UCSD-AML1 (cell line): Measurements from ENCODE around the gene ZNF451.
"Not testable (repeated sequence)": the region's sequence is repeated elsewhere in the genome, so short reads cannot be mapped to it uniquely, and the experiment has no call there.

Experiments used
- DNase-seq: peaks from one replicate; lab custom pipeline; 2025; ENCODE audit not compliant: unreplicated experiment; lab: John Stamatoyannopoulos, UW

ZNF451 gene

DNA sequence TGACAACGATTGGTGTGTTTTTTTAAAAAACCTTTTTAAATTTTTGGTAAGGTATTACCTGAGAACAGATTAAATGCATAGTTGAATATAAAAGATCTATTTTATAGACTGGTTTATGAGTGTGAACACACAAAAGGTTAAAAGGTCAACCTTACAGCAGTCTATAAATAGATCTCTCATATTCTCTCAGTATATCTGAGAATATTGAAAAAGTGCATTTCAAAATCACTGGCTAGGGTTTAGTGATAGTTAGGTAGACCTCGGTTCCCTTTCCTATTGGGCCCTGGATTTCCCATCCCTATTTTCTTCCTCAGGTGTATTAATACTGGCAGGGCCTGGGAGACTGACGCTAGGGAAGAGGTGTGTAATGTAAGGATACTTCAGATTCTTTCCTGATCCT is 723 bp upstream of the ZNF451 start:
- no peak for DNase-seq

DNA sequence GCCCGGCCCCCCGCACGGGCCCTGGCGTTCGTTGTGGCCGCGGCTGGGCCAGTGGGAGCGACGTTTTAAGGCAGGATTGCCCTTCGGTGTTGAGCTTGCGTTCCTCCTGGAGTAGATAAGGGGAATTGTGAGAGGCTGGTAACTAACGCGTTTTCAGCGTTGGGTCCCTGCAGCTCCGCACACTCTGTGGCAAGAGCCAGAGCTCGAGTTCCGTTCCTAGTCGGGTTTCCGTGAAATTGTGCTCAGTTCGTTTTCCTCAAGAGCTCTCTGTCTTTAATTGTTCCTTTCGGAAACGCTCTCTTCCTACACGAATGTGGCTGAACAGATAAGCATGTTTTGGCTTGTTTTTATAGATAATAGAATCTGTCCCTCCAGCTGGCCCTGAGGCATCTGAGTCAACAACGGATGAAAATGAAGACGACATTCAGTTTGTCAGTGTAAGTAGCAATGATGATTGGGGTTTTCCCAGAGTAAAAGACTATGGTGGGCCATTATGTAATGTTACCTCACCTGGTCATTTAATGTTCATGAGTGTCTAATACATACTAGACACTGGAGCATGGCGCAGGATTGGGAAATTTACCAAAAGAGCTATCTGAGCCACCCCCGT is 575 bp downstream of the ZNF451 start:
- not testable (repeated sequence) for DNase-seq

GRCh38 chr6:57091375-57091774 is 1.4 kb downstream of the ZNF451 start:
- DNase-seq = not testable (repeated sequence)

DNA sequence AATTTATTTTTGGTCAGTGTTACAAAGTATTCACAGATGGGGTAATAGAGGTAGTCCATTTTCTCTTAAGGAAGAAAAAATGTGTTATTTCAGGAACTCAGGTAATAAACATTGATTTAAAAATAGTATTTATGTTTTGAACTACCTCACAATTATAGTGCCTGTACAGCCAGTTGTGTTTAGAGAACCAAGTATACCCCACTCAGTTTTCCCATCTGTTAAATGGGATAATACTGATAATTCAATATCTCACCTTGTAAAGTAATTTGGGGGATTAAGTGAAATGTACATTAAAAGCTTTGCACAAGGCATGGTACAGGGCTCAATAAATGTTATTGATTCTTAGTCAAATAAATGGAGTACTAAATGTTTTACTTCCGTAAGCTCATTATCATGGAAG is 4.7 kb downstream of the ZNF451 start:
- DNase-seq = no peak

GRCh38 chr6:57097596-57097995 is 7.6 kb downstream of the ZNF451 start:
- no peak for DNase-seq

DNA sequence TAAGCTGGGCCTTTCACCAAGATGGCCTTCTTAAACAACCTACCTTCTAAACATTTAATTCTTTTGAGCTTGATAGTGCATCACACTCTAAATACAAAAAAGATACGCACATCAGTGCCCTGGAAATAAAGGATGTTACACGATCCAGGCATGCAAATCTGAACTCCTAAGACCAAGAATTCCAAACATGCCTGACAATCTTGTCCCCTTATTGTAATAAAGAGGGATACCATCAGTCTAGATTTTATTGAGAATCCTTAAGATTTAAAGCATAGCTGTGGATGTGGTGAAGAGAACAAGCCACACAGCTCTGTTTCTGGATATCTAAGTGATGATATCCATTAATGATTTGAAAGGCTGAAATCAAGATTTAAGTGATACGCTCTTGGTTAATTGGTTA is 13.0 kb downstream of the ZNF451 start:
- no peak for DNase-seq

DNA sequence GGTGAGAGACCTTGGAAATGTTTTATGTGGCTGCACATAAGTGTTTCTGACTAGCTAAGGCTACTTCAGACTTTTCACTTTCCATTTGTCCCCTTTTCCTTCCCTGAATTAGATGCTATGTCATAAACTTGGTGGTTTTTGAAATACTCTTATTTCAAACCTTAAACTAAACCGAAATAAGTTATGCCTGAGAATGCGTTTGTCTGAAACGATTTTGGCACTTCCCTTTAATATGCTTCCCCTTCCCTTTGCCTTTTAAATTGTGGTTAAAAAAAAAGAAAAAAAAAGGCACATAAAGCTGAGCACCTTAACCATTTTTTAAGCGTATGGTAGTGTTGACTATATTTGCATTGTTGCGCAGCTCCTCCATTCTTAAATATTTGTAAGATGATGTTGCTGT is 14.3 kb downstream of the ZNF451 start:
- DNase-seq = no peak

DNA sequence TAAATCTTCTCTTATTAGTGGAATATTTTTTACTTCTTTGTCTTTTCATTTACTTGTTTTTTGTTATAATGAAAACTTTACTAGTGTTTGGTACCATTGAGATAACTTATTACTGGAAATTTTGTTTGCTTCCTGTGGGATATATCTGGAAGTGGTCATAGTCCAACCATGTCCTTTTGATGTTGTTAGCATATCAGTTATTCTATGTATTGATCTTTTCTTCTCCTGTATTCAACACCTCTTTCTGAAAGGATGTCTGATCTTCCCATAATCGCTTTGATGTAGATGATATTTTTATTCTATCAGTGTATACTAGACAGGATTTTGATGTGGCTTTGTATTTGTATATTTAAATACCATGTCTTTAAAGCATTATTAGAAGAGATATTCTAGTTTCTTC is 17.0 kb downstream of the ZNF451 start:
- DNase-seq = no peak

- no peak for DNase-seq
Observed at GRCh38 chr6:57108691-57109090, 18.7 kb downstream of the ZNF451 start.

DNA sequence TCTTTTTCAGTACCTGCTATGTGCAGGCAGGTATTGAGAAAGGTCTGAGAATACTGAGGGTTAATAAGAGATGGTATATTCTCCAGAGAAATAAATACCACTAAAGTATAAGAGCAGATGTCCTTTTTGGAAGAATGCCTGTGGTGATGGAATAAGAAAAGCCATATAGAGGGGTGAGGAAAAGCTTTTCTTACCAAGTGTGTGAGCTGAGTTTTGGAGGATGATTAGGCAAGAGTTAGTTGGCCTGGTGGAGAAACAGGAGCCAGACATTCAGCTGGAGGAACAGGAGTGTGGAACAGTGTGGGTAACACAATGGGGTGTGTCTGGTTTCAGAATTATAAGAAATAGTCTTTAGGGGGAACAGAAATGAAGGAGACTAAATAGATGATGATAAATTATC is 19.9 kb downstream of the ZNF451 start:
- DNase-seq = no peak

- DNase-seq = no peak
Observed at GRCh38 chr6:57113105-57113504, 23.1 kb downstream of the ZNF451 start.

GRCh38 chr6:57116776-57117175 is 26.8 kb downstream of the ZNF451 start:
- DNase-seq = no peak

GRCh38 chr6:57117796-57118195 is 27.8 kb downstream of the ZNF451 start:
- no peak for DNase-seq

GRCh38 chr6:57123111-57123510 is 33.1 kb downstream of the ZNF451 start:
- no peak for DNase-seq

- DNase-seq = no peak
Observed at GRCh38 chr6:57127763-57128162, 37.8 kb downstream of the ZNF451 start.

GRCh38 chr6:57130661-57131177 is 40.7 kb downstream of the ZNF451 start:
- DNase-seq = no peak

DNA sequence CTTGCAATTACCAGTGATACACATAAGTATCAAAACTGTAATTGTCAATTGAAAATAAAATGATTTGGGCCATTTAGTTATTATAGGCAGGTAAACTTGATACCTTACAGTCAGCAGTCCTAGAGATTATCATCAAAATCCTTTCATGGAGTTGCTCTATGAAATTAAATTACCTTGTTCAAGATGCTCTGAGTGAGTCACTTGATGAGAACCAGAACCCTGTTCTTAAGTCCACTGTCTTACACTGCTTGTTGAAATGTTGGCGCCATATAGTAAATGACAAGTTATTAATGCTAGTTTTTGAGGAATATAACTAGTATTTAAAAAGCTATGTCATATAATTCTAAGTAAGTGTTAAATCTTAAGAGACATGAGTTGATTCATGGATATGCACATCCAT is 45.0 kb downstream of the ZNF451 start:
- DNase-seq = no peak

DNA sequence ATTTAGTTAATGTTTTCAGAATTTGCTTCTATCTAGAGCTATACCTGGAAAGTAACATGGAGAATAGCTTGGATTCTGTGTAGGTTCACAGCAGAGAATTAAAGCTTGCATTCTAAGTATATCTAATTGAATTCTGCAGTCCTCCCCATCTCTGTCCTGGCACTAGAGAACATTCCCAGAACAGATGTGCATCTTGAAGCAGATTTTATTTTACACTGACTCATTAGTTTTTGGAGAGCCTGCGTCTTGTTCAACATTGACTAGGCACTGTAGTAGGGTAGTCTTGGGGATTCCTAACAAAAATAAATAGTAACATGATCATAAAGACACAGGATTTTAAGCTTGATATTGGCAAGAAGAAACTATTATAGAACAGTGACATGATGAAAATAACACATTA is 45.9 kb downstream of the ZNF451 start:
- no peak for DNase-seq

GRCh38 chr6:57137350-57137749 is 47.4 kb downstream of the ZNF451 start:
- DNase-seq = no peak

DNA sequence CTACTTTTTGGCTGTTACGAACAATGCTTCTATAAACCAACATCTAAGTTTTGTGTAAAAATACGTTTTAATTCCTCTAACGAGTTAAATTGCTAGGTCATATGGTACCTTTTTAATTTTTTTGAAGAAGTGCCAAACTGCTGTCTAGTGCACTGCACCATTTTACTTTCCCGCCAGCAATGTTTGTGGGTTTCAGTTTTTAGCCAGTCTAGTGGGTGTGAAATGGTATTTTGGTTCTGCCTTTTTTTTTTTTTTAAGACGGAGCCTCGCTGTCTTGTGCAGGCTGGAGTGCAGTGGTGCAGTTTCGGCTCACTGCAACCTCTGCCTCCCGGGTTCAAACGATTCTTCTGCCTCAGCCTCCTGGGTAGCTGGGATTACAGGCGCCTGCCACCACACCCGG is 48.0 kb downstream of the ZNF451 start:
- no peak for DNase-seq

- DNase-seq = no peak
Observed at GRCh38 chr6:57141451-57142177, 51.6 kb downstream of the ZNF451 start.

DNA sequence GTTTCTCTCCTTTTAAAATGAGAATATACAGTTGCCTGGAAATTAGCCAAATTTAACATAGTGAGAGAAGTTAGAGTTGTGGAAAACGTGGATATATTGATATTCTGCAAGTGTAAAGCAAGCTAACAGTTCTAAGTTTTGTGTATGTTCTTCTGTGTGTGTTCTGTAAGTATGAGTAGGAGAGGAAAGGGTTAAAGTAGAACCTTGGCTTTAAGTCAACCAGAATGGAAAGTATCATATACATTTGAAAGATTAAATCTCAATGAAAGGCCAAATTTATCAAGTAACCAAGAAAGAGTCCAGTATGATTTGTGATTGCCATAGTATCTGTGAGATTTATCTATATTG is 52.2 kb downstream of the ZNF451 start:
- no peak for DNase-seq

DNA sequence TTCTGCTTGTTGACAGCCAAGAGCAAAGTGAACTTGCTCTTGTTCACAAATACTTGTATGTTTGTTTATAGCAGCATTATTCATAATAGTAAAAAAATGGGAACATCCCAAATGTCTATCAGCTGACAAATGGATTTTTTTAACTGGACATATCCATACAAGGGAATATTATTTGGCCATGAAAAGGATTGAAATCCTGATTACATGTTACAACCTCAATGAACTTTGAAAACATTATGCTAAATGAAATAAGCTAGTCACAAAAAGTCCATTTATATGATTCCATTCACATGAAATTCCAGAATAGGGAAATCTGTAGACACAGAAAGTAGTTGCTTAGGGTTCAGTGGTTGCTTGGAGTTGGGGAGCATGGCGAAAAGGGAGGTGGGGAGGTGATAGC is 53.7 kb downstream of the ZNF451 start:
- DNase-seq = no peak
